Liver (tissue), 9 donors: ENCODE measurements around the gene TPR. TPM values are rescaled to one million over a fixed set of nuclear protein-coding genes. Genes with fewer than 3 reads are reported as not detected.

ENCODE experiments used
- DNase-seq: peaks from one replicate; pipeline ENCODE4 v3.0.0-alpha.2; 2017; ENCODE audit warnings: low spot score
- H3K27ac ChIP-seq, 2 donors: one replicate each; pipeline ENCODE4 v1.7.0; 2013; ENCODE audit warnings: inconsistent platforms in 2 of 2, low read length in 2 of 2, control low read depth in 1 of 2, low read depth in 1 of 2, mild to moderate bottlenecking in 1 of 2
- H3K27me3 ChIP-seq, 4 donors: one replicate each; pipeline versions ENCODE4 v1.6.1 to v1.7.0; 2013; ENCODE audit warnings: low read length in 3 of 4, inconsistent platforms in 1 of 4, mild to moderate bottlenecking in 1 of 4, moderate library complexity in 1 of 4; ENCODE audit not compliant: control insufficient read depth in 4 of 4, insufficient read depth in 4 of 4
- H3K36me3 ChIP-seq, 4 donors: one replicate each; pipeline versions ENCODE4 v1.6.1 to v1.7.0; 2013; ENCODE audit warnings: low read length in 3 of 4, mild to moderate bottlenecking in 3 of 4, low read depth in 1 of 4, moderate library complexity in 1 of 4; ENCODE audit not compliant: control insufficient read depth in 4 of 4, insufficient read depth in 3 of 4
- H3K4me1 ChIP-seq, 4 donors: one replicate each; pipeline versions ENCODE4 v1.6.1 to v1.7.0; 2013; ENCODE audit warnings: low read length in 3 of 4, mild to moderate bottlenecking in 3 of 4, moderate library complexity in 1 of 4; ENCODE audit not compliant: control insufficient read depth in 4 of 4, insufficient read depth in 4 of 4
- H3K4me3 ChIP-seq, 3 donors: one replicate each; pipeline versions ENCODE4 v1.6.1 to v1.7.0; 2013; ENCODE audit warnings: low read length in 3 of 3, control low read depth in 1 of 3, low read depth in 1 of 3, mild to moderate bottlenecking in 1 of 3
- H3K9ac ChIP-seq, 2 donors: one replicate each; pipeline ENCODE4 v1.7.0; 2013; ENCODE audit warnings: low read length in 2 of 2, mild to moderate bottlenecking in 2 of 2, moderate library complexity in 2 of 2, control low read depth in 1 of 2, low read depth in 1 of 2
- H3K9me3 ChIP-seq, 4 donors: one replicate each; pipeline versions ENCODE4 v1.6.1 to v1.7.0; 2013; ENCODE audit warnings: low read length in 3 of 4; ENCODE audit not compliant: control insufficient read depth in 4 of 4
- EGR1 ChIP-seq, 2 donors: IDR thresholded peaks; 2 replicates each; pipeline ENCODE4 v1.6.1; 2016 to 2018; ENCODE audit warnings: antibody characterized with exemption in 2 of 2, low read depth in 2 of 2
- FOXA1 ChIP-seq: IDR thresholded peaks from 2 replicates; pipeline ENCODE4 v1.6.1; 2016; ENCODE audit warnings: antibody characterized with exemption
- FOXA2 ChIP-seq: IDR thresholded peaks from 2 replicates; pipeline ENCODE4 v1.6.1; 2016; ENCODE audit warnings: antibody characterized with exemption
- GABPA ChIP-seq, 2 donors: IDR thresholded peaks in 1 of 2; conservative IDR thresholded peaks in 1 of 2; 2 replicates each; pipeline ENCODE4 v1.6.1; 2016; ENCODE audit warnings: antibody characterized with exemption in 2 of 2, mild to moderate bottlenecking in 1 of 2, moderate library complexity in 1 of 2
- HNF4A ChIP-seq, 2 donors: conservative IDR thresholded peaks; 2 replicates each; pipeline ENCODE4 v1.6.1; 2016; ENCODE audit warnings: antibody characterized with exemption in 2 of 2, mild to moderate bottlenecking in 2 of 2
- HNF4G ChIP-seq: IDR thresholded peaks from 2 replicates; pipeline ENCODE4 v1.6.1; 2016; ENCODE audit warnings: antibody characterized with exemption
- JUND ChIP-seq, 2 donors: IDR thresholded peaks; 2 replicates each; pipeline ENCODE4 v1.6.1; 2016; ENCODE audit warnings: antibody characterized with exemption in 2 of 2
- NR2F2 ChIP-seq: IDR thresholded peaks from 2 replicates; pipeline ENCODE4 v1.6.1; 2016; ENCODE audit warnings: antibody characterized with exemption
- RAD21 ChIP-seq, 2 donors: IDR thresholded peaks; 2 replicates each; pipeline ENCODE4 v1.6.1; 2016; ENCODE audit warnings: antibody characterized with exemption in 2 of 2, mild to moderate bottlenecking in 2 of 2
- RXRA ChIP-seq, 2 donors: IDR thresholded peaks; 2 replicates each; pipeline ENCODE4 v1.6.1; 2017 to 2018; ENCODE audit warnings: antibody characterized with exemption in 2 of 2, mild to moderate bottlenecking in 1 of 2
- SP1 ChIP-seq: IDR thresholded peaks from 2 replicates; pipeline ENCODE4 v1.6.1; 2018; ENCODE audit warnings: antibody characterized with exemption, mild to moderate bottlenecking
- TAF1 ChIP-seq: conservative IDR thresholded peaks from 2 replicates; pipeline ENCODE4 v1.6.1; 2016; ENCODE audit warnings: antibody characterized with exemption, mild to moderate bottlenecking
- YY1 ChIP-seq: IDR thresholded peaks from 2 replicates; pipeline ENCODE4 v1.6.1; 2016; ENCODE audit warnings: antibody characterized with exemption, mild to moderate bottlenecking
- WGBS: extraction: QIAGEN DNeasy Blood & Tissue Kit; methylation state at CpG from one replicate; pipeline ENCODE4 v1.1.7; 2013; 5-methylcytosine and 5-hydroxymethylcytosine counted together
- polyA plus RNA-seq, 2 donors: library from polyadenylated mRNA; stranded (reverse) in 1 of 2; unstranded in 1 of 2; fragments of 200-250 nt in 1 of 2; fragments of >200 nt in 1 of 2; fragmentation: Nextera tagmentation in 1 of 2; extraction: Ambion mirVana in 1 of 2; gene quantifications; one replicate each; pipeline versions ENCODE4 v1.2.1 to v1.2.3, GENCODE V29; 2013 to 2015
- total RNA-seq, 2 donors: library from RNA; depleted of rRNA; stranded (reverse); fragments of >200 nt; gene quantifications; one replicate each; pipeline ENCODE4 v1.2.3, GENCODE V29; 2014
- TF ChIP-seq, protein P1 (sequence below): fragments of 150-350 bp; IDR thresholded peaks from 2 replicates; pipeline ENCODE4 v1.5.1; 2017; ENCODE audit warnings: improper control_type of control experiment, low read depth, low read length; ENCODE audit not compliant: missing input control
- TF ChIP-seq, protein P2 (sequence below): IDR thresholded peaks from 2 replicates; pipeline ENCODE4 v1.6.1; 2016; ENCODE audit warnings: antibody characterized with exemption
- TF ChIP-seq, protein P3 (sequence below): IDR thresholded peaks from 2 replicates; pipeline ENCODE4 v1.6.1; 2016; ENCODE audit warnings: antibody characterized with exemption, mild to moderate bottlenecking
- TF ChIP-seq, protein P4 (sequence below): IDR thresholded peaks from 2 replicates; pipeline ENCODE4 v1.6.1; 2016; ENCODE audit warnings: antibody characterized with exemption
- TF ChIP-seq, protein P5 (sequence below): IDR thresholded peaks from 2 replicates; pipeline ENCODE4 v1.6.1; 2016; ENCODE audit warnings: antibody characterized with exemption
- donor health status: healthy.
- donor health status: healthy.
- donor health status: healthy.
- donor health status: healthy.
- donor health status: healthy.

TPR gene
- total and polyA plus RNA-seq, 4 donors, result 8.1 to 45.1 (median 39.2) TPM

DNA sequence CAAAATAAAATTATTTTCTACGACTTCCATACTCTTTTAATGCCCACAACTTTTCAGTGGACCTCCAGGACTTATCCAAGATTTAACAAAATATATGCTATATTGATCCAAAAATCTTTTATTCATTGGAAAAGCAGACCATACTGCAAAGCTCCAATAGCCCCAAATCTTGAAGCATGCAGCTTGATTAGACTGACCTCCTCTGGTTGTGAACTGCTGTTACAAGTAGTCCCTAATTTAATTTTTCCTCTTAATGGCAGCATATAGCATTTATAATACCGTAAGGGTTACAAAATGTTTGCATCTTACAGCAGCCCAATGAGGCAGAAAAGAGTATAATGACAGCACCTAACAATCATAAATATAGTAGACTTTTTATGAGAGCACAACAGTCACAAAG, 49.8 kb downstream of the TPR start:
- H3K27me3 ChIP-seq, result no peaks in the 10 kb centered on the region
- peaks cover 8 to 75% (median 44%) of the 10 kb centered on the region in 4 donors for H3K36me3 ChIP-seq
- no peaks in the 10 kb centered on the region for H3K4me1 ChIP-seq
- H3K27ac ChIP-seq, result no peak overlapping the region
- H3K9me3 ChIP-seq, result no peaks in the 10 kb centered on the region
- no peak overlapping the region for H3K4me3 ChIP-seq
- no peak overlapping the region for H3K9ac ChIP-seq
- 89% methylated on average over 2 of the region's 2 CpGs for WGBS
- no peak for TF ChIP-seq EGR1 (IDR thresholded peaks at IDR 0.05; ENCODE audit: low read depth in 2 of 2)
- TF ChIP-seq, protein P1, sequence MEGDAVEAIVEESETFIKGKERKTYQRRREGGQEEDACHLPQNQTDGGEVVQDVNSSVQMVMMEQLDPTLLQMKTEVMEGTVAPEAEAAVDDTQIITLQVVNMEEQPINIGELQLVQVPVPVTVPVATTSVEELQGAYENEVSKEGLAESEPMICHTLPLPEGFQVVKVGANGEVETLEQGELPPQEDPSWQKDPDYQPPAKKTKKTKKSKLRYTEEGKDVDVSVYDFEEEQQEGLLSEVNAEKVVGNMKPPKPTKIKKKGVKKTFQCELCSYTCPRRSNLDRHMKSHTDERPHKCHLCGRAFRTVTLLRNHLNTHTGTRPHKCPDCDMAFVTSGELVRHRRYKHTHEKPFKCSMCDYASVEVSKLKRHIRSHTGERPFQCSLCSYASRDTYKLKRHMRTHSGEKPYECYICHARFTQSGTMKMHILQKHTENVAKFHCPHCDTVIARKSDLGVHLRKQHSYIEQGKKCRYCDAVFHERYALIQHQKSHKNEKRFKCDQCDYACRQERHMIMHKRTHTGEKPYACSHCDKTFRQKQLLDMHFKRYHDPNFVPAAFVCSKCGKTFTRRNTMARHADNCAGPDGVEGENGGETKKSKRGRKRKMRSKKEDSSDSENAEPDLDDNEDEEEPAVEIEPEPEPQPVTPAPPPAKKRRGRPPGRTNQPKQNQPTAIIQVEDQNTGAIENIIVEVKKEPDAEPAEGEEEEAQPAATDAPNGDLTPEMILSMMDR, result peak; percentile 41
- peak; percentile 67 to 79 for TF ChIP-seq RAD21 (IDR thresholded peaks at IDR 0.05)
- no peak for TF ChIP-seq HNF4G
- no peak for TF ChIP-seq YY1
- DNase-seq, result no peak

DNA sequence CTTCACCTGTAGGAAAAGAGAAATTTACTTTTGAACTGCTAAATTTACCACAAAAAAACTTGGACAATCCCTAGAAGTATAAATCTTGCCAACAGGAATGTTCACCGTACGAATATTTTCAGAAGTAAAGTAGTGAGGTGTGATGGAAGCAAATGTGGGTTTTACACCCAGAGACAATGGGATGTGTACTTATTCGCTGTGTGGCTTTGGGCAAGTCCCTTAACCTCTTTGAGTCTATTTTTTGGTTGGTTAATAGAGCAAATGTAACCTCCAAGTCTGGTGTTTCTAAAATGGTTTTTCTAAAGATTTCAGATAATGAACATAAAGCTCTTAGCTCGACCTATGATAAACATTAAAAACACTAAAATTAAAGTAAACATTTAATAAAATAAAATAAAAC, 51.2 kb downstream of the TPR start:
- Histone ChIP-seq H3K4me3 (no peak overlapping the region), H3K27me3 (no peaks in the 10 kb centered on the region), H3K9me3 (no peaks in the 10 kb centered on the region), H3K36me3 (peaks cover 7 to 72% (median 44%) of the 10 kb centered on the region in 4 donors), H3K4me1 (no peaks in the 10 kb centered on the region), H3K9ac (no peak overlapping the region), H3K27ac (no peak overlapping the region)
- no peak for DNase-seq
- TF ChIP-seq GABPA (IDR thresholded peaks at IDR 0.05 in 1 of 2, conservative IDR thresholded peaks at IDR 0.05 in 1 of 2) (no peak), EGR1 (IDR thresholded peaks at IDR 0.05; ENCODE audit: low read depth in 2 of 2) (no peak), RAD21 (IDR thresholded peaks at IDR 0.05) (no peak)
- 96% methylated on average over 4 of the region's 4 CpGs for WGBS

DNA sequence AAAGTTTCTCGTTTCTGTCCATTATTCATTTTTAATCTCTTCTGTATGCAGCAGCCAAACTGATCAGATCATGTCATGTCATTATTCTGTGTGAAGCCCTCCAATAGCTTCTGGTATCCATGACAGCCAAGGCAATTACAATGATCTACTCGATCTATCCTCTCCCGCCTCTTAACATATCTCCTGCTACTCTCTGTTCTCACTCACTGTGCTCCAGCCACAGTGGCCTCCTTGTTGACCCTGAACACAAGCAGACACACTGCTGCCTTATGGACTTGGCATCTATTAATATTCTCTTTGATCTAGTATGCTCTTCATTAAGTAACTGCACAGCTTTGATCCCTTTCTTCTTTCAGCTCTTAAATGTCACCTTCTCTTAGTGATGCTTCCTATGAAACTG, 59.5 kb downstream of the TPR start:
- Histone ChIP-seq H3K27ac (no peak overlapping the region), H3K27me3 (no peaks in the 10 kb centered on the region), H3K4me3 (no peak overlapping the region), H3K4me1 (peaks cover 0 to 9% (median 3%) of the 10 kb centered on the region in 4 donors), H3K9ac (no peak overlapping the region), H3K36me3 (peaks cover 4 to 66% (median 55%) of the 10 kb centered on the region in 4 donors), H3K9me3 (no peaks in the 10 kb centered on the region)
- DNase-seq, result no peak
- TF ChIP-seq TAF1, result no peak
- TF ChIP-seq, protein P2, sequence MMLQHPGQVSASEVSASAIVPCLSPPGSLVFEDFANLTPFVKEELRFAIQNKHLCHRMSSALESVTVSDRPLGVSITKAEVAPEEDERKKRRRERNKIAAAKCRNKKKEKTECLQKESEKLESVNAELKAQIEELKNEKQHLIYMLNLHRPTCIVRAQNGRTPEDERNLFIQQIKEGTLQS, result no peak
- TF ChIP-seq EGR1 (IDR thresholded peaks at IDR 0.05; ENCODE audit: low read depth in 2 of 2), result no peak
- no peak for TF ChIP-seq HNF4A (conservative IDR thresholded peaks at IDR 0.05)
- no peak for TF ChIP-seq SP1
- no peak for TF ChIP-seq FOXA2
- TF ChIP-seq JUND (IDR thresholded peaks at IDR 0.05), result no peak
- TF ChIP-seq HNF4G, result no peak
- TF ChIP-seq, protein P3, sequence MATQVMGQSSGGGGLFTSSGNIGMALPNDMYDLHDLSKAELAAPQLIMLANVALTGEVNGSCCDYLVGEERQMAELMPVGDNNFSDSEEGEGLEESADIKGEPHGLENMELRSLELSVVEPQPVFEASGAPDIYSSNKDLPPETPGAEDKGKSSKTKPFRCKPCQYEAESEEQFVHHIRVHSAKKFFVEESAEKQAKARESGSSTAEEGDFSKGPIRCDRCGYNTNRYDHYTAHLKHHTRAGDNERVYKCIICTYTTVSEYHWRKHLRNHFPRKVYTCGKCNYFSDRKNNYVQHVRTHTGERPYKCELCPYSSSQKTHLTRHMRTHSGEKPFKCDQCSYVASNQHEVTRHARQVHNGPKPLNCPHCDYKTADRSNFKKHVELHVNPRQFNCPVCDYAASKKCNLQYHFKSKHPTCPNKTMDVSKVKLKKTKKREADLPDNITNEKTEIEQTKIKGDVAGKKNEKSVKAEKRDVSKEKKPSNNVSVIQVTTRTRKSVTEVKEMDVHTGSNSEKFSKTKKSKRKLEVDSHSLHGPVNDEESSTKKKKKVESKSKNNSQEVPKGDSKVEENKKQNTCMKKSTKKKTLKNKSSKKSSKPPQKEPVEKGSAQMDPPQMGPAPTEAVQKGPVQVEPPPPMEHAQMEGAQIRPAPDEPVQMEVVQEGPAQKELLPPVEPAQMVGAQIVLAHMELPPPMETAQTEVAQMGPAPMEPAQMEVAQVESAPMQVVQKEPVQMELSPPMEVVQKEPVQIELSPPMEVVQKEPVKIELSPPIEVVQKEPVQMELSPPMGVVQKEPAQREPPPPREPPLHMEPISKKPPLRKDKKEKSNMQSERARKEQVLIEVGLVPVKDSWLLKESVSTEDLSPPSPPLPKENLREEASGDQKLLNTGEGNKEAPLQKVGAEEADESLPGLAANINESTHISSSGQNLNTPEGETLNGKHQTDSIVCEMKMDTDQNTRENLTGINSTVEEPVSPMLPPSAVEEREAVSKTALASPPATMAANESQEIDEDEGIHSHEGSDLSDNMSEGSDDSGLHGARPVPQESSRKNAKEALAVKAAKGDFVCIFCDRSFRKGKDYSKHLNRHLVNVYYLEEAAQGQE, result no peak
- TF ChIP-seq, protein P4, sequence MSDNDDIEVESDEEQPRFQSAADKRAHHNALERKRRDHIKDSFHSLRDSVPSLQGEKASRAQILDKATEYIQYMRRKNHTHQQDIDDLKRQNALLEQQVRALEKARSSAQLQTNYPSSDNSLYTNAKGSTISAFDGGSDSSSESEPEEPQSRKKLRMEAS, result no peak
- TF ChIP-seq FOXA1, result no peak
- no peak for TF ChIP-seq YY1
- no peak for TF ChIP-seq GABPA (IDR thresholded peaks at IDR 0.05 in 1 of 2, conservative IDR thresholded peaks at IDR 0.05 in 1 of 2)
- TF ChIP-seq, protein P1, result no peak
- no peak for TF ChIP-seq RAD21 (IDR thresholded peaks at IDR 0.05)
- no peak for TF ChIP-seq RXRA (IDR thresholded peaks at IDR 0.05)
- TF ChIP-seq, protein P5, sequence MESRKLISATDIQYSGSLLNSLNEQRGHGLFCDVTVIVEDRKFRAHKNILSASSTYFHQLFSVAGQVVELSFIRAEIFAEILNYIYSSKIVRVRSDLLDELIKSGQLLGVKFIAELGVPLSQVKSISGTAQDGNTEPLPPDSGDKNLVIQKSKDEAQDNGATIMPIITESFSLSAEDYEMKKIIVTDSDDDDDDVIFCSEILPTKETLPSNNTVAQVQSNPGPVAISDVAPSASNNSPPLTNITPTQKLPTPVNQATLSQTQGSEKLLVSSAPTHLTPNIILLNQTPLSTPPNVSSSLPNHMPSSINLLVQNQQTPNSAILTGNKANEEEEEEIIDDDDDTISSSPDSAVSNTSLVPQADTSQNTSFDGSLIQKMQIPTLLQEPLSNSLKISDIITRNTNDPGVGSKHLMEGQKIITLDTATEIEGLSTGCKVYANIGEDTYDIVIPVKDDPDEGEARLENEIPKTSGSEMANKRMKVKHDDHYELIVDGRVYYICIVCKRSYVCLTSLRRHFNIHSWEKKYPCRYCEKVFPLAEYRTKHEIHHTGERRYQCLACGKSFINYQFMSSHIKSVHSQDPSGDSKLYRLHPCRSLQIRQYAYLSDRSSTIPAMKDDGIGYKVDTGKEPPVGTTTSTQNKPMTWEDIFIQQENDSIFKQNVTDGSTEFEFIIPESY, result no peak
- TF ChIP-seq NR2F2, result no peak
- 96% methylated on average over 3 of the region's 3 CpGs for WGBS
